ENCODE data around the gene GRB10. TPM values are rescaled to one million over a fixed set of nuclear protein-coding genes. Genes with fewer than 3 reads are reported as not detected.
A peak's percentile ranks its signal among the peaks of the same experiment; 100 is the strongest.

Gene GRB10
- total and polyA plus RNA-seq, 4 donors = 10.7 to 53.1 (median 17.5) TPM

DNA sequence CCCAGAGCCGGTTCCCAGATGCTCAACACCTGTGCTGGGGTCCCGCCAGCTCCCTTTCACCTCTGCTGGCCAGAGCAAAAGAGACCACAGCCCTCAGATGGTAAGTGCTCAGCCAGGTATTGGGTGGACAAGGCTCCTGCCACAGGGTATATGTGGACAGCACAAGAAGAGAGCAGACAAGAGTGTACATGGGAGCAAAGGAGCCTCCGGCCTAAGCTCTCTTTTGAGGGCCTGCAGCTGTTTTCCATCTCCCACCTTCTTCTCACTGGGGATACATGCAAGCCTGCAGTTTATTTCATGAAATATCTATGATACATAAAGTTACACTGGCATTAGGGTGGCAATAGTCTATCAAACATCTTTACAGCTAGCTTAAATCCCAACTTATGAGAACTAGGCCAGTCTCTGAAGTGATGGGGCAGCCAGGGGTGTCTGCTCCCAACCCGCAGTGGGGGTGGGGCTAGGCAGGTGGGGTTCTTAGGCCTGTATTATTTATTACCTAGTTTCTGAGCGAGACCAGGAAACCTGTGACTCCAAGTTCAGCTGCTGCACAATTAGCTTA, 167.1 kb downstream of the GRB10 start:
- Histone ChIP-seq H3K4me3 (ENCODE audit: low read depth in 1 of 3, low read length in 3 of 3) (no peak overlapping the region), H3K9me3 (ENCODE audit: control insufficient read depth in 4 of 4, low read length in 3 of 4) (no peaks in the 10 kb centered on the region), H3K36me3 (ENCODE audit: control insufficient read depth in 4 of 4, insufficient read depth in 3 of 4, low read depth in 1 of 4, low read length in 3 of 4) (peaks cover 3 to 18% (median 12%) of the 10 kb centered on the region in 4 donors), H3K27me3 (ENCODE audit: control insufficient read depth in 4 of 4, insufficient read depth in 4 of 4, low read length in 3 of 4) (no peaks in the 10 kb centered on the region), H3K4me1 (ENCODE audit: control insufficient read depth in 4 of 4, insufficient read depth in 4 of 4, low read length in 3 of 4) (peaks cover 6 to 32% (median 28%) of the 10 kb centered on the region in 4 donors), H3K27ac (ENCODE audit: low read depth in 1 of 2, low read length in 2 of 2) (peak overlapping the region; percentile 80 to 86), H3K9ac (ENCODE audit: low read depth in 1 of 2, low read length in 2 of 2) (no peak overlapping the region)
- WGBS = 72% methylated on average over 5 of the region's 5 CpGs
- TF ChIP-seq, protein P1, sequence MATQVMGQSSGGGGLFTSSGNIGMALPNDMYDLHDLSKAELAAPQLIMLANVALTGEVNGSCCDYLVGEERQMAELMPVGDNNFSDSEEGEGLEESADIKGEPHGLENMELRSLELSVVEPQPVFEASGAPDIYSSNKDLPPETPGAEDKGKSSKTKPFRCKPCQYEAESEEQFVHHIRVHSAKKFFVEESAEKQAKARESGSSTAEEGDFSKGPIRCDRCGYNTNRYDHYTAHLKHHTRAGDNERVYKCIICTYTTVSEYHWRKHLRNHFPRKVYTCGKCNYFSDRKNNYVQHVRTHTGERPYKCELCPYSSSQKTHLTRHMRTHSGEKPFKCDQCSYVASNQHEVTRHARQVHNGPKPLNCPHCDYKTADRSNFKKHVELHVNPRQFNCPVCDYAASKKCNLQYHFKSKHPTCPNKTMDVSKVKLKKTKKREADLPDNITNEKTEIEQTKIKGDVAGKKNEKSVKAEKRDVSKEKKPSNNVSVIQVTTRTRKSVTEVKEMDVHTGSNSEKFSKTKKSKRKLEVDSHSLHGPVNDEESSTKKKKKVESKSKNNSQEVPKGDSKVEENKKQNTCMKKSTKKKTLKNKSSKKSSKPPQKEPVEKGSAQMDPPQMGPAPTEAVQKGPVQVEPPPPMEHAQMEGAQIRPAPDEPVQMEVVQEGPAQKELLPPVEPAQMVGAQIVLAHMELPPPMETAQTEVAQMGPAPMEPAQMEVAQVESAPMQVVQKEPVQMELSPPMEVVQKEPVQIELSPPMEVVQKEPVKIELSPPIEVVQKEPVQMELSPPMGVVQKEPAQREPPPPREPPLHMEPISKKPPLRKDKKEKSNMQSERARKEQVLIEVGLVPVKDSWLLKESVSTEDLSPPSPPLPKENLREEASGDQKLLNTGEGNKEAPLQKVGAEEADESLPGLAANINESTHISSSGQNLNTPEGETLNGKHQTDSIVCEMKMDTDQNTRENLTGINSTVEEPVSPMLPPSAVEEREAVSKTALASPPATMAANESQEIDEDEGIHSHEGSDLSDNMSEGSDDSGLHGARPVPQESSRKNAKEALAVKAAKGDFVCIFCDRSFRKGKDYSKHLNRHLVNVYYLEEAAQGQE (IDR thresholded peaks at IDR 0.05) = peak; percentile 57
- TF ChIP-seq NR2F2 (IDR thresholded peaks at IDR 0.05) = no peak
- DNase-seq (ENCODE audit: low spot score) = no peak

DNA sequence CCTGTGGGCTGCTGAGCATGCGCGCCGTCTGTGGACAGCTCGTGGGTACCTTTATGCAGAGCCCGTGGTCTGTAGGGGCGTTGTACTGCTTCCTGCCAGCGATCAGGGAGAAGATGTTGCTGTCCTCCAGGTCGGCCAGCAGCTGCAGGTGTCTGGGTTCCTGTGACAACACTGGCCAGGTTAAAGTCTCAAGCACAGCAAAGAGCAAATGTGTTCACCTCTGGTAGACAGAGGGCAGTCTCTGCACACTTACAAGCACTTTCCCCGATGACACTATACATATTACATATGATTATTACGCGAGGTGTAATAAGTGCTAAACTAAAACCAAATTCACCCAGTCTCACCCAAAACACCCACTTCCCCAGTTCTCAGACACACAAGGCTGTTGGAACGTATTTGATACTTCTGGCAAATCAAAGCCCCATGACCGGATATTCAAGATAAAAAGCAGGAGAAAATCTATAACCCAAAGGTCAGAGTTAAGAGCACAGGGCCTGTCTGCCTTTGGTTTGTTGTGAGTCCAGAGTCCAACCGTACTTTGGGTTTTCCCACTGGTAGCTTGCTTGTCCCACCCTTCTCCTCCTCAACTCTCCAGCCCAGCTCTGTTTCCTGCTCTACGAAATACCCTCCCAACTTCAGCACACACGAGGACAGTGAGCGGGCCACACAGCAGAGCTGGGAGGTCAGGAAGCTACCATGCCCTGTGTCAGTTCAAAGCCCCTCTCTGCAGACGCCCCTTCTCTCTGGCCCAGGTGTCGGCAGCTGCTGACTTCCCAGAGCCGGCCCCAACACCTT, 167.8 kb downstream of the GRB10 start:
- DNase-seq (ENCODE audit: low spot score) = no peak
- H3K36me3 ChIP-seq (ENCODE audit: control insufficient read depth in 4 of 4, insufficient read depth in 3 of 4, low read depth in 1 of 4, low read length in 3 of 4) = peaks cover 3 to 23% (median 16%) of the 10 kb centered on the region in 4 donors

More for the DNA sequence above, 167.8 kb downstream of the GRB10 start:
- Histone ChIP-seq H3K27me3 (ENCODE audit: control insufficient read depth in 4 of 4, insufficient read depth in 4 of 4, low read length in 3 of 4) (no peaks in the 10 kb centered on the region), H3K9me3 (ENCODE audit: control insufficient read depth in 4 of 4, low read length in 3 of 4) (no peaks in the 10 kb centered on the region), H3K4me1 (ENCODE audit: control insufficient read depth in 4 of 4, insufficient read depth in 4 of 4, low read length in 3 of 4) (peaks cover 6 to 32% (median 28%) of the 10 kb centered on the region in 4 donors), H3K9ac (ENCODE audit: low read depth in 1 of 2, low read length in 2 of 2) (peak overlapping the region in 1 of 2 donors; percentile 16), H3K4me3 (ENCODE audit: low read depth in 1 of 3, low read length in 3 of 3) (peak overlapping the region in 1 of 3 donors; percentile 14), H3K27ac (ENCODE audit: low read depth in 1 of 2, low read length in 2 of 2) (peak overlapping the region; percentile 80 to 86)
- TF ChIP-seq SP1 (IDR thresholded peaks at IDR 0.05) = peak; percentile 98
- TF ChIP-seq NR2F2 (IDR thresholded peaks at IDR 0.05) = peak; percentile 91
- TF ChIP-seq FOXA2 (IDR thresholded peaks at IDR 0.05) = peak; percentile 56
- TF ChIP-seq, protein P2, sequence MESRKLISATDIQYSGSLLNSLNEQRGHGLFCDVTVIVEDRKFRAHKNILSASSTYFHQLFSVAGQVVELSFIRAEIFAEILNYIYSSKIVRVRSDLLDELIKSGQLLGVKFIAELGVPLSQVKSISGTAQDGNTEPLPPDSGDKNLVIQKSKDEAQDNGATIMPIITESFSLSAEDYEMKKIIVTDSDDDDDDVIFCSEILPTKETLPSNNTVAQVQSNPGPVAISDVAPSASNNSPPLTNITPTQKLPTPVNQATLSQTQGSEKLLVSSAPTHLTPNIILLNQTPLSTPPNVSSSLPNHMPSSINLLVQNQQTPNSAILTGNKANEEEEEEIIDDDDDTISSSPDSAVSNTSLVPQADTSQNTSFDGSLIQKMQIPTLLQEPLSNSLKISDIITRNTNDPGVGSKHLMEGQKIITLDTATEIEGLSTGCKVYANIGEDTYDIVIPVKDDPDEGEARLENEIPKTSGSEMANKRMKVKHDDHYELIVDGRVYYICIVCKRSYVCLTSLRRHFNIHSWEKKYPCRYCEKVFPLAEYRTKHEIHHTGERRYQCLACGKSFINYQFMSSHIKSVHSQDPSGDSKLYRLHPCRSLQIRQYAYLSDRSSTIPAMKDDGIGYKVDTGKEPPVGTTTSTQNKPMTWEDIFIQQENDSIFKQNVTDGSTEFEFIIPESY (IDR thresholded peaks at IDR 0.05) = peak; percentile 62
- TF ChIP-seq FOXA1 (IDR thresholded peaks at IDR 0.05) = peak; percentile 6
- TF ChIP-seq JUND (IDR thresholded peaks at IDR 0.05) = peak; percentile 53 to 61
- TF ChIP-seq HNF4G (IDR thresholded peaks at IDR 0.05) = peak; percentile 97
- peak; percentile 65 to 78 for TF ChIP-seq RAD21 (IDR thresholded peaks at IDR 0.05)
- peak; percentile 97 to 99 for TF ChIP-seq HNF4A (conservative IDR thresholded peaks at IDR 0.05)
- TF ChIP-seq, protein P3, sequence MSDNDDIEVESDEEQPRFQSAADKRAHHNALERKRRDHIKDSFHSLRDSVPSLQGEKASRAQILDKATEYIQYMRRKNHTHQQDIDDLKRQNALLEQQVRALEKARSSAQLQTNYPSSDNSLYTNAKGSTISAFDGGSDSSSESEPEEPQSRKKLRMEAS (IDR thresholded peaks at IDR 0.05) = peak; percentile 82
- TF ChIP-seq, protein P4, sequence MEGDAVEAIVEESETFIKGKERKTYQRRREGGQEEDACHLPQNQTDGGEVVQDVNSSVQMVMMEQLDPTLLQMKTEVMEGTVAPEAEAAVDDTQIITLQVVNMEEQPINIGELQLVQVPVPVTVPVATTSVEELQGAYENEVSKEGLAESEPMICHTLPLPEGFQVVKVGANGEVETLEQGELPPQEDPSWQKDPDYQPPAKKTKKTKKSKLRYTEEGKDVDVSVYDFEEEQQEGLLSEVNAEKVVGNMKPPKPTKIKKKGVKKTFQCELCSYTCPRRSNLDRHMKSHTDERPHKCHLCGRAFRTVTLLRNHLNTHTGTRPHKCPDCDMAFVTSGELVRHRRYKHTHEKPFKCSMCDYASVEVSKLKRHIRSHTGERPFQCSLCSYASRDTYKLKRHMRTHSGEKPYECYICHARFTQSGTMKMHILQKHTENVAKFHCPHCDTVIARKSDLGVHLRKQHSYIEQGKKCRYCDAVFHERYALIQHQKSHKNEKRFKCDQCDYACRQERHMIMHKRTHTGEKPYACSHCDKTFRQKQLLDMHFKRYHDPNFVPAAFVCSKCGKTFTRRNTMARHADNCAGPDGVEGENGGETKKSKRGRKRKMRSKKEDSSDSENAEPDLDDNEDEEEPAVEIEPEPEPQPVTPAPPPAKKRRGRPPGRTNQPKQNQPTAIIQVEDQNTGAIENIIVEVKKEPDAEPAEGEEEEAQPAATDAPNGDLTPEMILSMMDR (IDR thresholded peaks at IDR 0.05; ENCODE audit: low read depth, low read length, missing input control) = peak; percentile 42
- peak; percentile 49 for TF ChIP-seq YY1 (IDR thresholded peaks at IDR 0.05)
- TF ChIP-seq, protein P5, sequence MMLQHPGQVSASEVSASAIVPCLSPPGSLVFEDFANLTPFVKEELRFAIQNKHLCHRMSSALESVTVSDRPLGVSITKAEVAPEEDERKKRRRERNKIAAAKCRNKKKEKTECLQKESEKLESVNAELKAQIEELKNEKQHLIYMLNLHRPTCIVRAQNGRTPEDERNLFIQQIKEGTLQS (IDR thresholded peaks at IDR 0.05) = no peak
- no peak for TF ChIP-seq TAF1 (conservative IDR thresholded peaks at IDR 0.05)
- peak; percentile 85 to 90 for TF ChIP-seq RXRA (IDR thresholded peaks at IDR 0.05)
- TF ChIP-seq GABPA (IDR thresholded peaks at IDR 0.05 in 1 of 2, conservative IDR thresholded peaks at IDR 0.05 in 1 of 2) = peak; percentile 25 to 64
- TF ChIP-seq, protein P1 (IDR thresholded peaks at IDR 0.05) = no peak
- no peak for TF ChIP-seq EGR1 (IDR thresholded peaks at IDR 0.05; ENCODE audit: low read depth in 2 of 2)
- 30% methylated on average over 20 of the region's 20 CpGs for WGBS
